Tibial nerve (tissue), 4 donors: ENCODE measurements around the gene RAB18. TPM values are rescaled to one million over a fixed set of nuclear protein-coding genes. Genes with fewer than 3 reads are reported as not detected.

ENCODE experiments used
- DNase-seq, 2 donors: peaks; one replicate each; pipeline ENCODE4 v3.0.0-alpha.2; 2019; ENCODE audit warnings: low spot score in 2 of 2
- H3K27ac ChIP-seq, 4 donors: fragments of 200-600 bp; sonication (generic) in 3 of 4; one replicate each; pipeline ENCODE4 v1.5.1; 2017 to 2019; ENCODE audit warnings: mild to moderate bottlenecking in 1 of 4
- H3K27me3 ChIP-seq, 2 donors: fragments of 200-600 bp; sonication (generic) in 1 of 2; one replicate each; pipeline versions ENCODE4 v1.5.1 to v1.6.0; 2017 to 2019
- H3K36me3 ChIP-seq, 3 donors: fragments of 200-600 bp; sonication (generic); one replicate each; pipeline ENCODE4 v1.5.1; 2018 to 2019
- H3K4me1 ChIP-seq, 4 donors: fragments of 200-600 bp; sonication (generic) in 3 of 4; one replicate each; pipeline ENCODE4 v1.5.1; 2017 to 2019
- H3K4me3 ChIP-seq, 4 donors: fragments of 200-600 bp; sonication (generic) in 3 of 4; one replicate each; pipeline ENCODE4 v1.5.1; 2017 to 2019; ENCODE audit warnings: mild to moderate bottlenecking in 1 of 4, moderate library complexity in 1 of 4
- H3K9me3 ChIP-seq, 4 donors: fragments of 200-600 bp; sonication (generic) in 3 of 4; one replicate each; pipeline ENCODE4 v1.5.1; 2017 to 2019
- EP300 ChIP-seq, 2 donors: sonication (generic); formaldehyde crosslinking; IDR thresholded peaks; one replicate each; pipeline ENCODE4 v1.6.1; 2017; ENCODE audit warnings: antibody characterized with exemption in 2 of 2, mild to moderate bottlenecking in 1 of 2
- POLR2A ChIP-seq, 2 donors: fragments of 450-650 bp; IDR thresholded peaks; one replicate each; pipeline ENCODE4 v1.6.1; 2017; ENCODE audit warnings: antibody characterized with exemption in 2 of 2, mild to moderate bottlenecking in 2 of 2, moderate library complexity in 2 of 2
- WGBS, 2 donors: methylation state at CpG; one replicate each; pipeline ENCODE4 v1.1.5; 2018; 5-methylcytosine and 5-hydroxymethylcytosine counted together
- total RNA-seq, 4 donors: library from RNA; depleted of rRNA; stranded (reverse); fragments of >200 nt; gene quantifications; one replicate each; pipeline ENCODE4 v1.1.0, GENCODE V29; 2016
- TF ChIP-seq, protein P1 (sequence below), 5 experiments: fragments of 200-600 bp in 3 of 5; fragments of 450-650 bp in 2 of 5; sonication (generic) in 3 of 5; IDR thresholded peaks; one replicate each; pipeline ENCODE4 v1.5.1; 2016 to 2019; ENCODE audit warnings: antibody characterized with exemption in 5 of 5, mild to moderate bottlenecking in 3 of 5, moderate library complexity in 2 of 5

Gene RAB18
- total RNA-seq, 4 donors from 2014 or later: 20.7 to 33.3 (median 23.2) TPM

DNA sequence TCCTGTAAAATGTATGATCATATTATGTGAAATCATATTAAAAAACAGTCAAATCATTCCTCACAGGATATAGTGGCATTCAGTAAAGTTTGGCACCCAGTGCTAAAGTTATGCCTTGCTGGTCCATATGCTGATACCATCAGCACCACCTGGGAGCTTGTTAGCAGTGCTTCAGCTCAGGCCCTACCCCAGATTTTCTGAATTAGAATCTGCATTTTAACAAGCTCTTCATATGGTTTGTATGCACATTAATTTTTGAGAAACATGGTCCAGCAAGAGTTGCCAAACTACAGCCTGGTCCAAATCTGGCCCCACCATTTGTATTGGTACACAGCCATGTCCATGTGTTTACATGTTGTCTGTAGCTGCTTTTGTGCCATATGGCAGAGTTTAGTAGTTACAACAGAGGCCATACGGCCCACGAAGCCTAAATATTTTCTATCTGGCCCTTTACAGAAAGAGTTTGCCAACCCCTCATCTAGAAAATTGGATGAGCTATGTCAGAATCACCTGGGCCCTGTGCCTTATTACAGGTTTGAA is 30.1 kb downstream of the RAB18 start:
- Histone ChIP-seq H3K27ac (no peak overlapping the region), H3K9me3 (no peaks in the 10 kb centered on the region), H3K4me1 (peaks cover 0 to 7% (median 0%) of the 10 kb centered on the region in 4 donors), H3K36me3 (peaks cover 0 to 44% (median 3%) of the 10 kb centered on the region in 3 donors), H3K27me3 (no peaks in the 10 kb centered on the region), H3K4me3 (no peak overlapping the region)
- DNase-seq: no peak
- TF ChIP-seq, protein P1, sequence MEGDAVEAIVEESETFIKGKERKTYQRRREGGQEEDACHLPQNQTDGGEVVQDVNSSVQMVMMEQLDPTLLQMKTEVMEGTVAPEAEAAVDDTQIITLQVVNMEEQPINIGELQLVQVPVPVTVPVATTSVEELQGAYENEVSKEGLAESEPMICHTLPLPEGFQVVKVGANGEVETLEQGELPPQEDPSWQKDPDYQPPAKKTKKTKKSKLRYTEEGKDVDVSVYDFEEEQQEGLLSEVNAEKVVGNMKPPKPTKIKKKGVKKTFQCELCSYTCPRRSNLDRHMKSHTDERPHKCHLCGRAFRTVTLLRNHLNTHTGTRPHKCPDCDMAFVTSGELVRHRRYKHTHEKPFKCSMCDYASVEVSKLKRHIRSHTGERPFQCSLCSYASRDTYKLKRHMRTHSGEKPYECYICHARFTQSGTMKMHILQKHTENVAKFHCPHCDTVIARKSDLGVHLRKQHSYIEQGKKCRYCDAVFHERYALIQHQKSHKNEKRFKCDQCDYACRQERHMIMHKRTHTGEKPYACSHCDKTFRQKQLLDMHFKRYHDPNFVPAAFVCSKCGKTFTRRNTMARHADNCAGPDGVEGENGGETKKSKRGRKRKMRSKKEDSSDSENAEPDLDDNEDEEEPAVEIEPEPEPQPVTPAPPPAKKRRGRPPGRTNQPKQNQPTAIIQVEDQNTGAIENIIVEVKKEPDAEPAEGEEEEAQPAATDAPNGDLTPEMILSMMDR (IDR thresholded peaks at IDR 0.05): no peak
- TF ChIP-seq EP300 (IDR thresholded peaks at IDR 0.05) (no peak), POLR2A (IDR thresholded peaks at IDR 0.05) (no peak)
- WGBS, 2 donors: 96 to 100% methylated on average over 2 of the region's 2 CpGs

DNA sequence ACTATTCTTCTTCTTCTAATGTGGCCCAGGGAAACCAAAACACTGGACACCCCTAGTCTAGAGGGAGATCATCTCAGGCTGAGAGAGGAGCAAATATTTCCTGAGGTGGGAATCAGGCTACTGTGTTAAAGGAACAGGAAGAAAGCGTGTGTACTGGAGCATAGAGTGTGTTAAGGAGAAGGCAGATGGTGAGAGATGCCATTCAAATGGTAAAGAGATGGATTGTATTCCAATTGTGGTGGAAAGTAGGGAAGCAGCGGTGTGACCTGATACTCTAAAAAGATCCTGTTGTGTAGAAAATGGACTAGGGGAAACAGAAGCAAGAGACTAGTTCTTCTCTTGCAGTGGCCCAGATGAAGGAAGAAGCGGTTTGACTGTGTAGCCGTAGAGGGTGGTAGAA is 31.2 kb downstream of the RAB18 start:
- Histone ChIP-seq H3K9me3 (no peaks in the 10 kb centered on the region), H3K4me1 (no peaks in the 10 kb centered on the region), H3K4me3 (no peak overlapping the region), H3K27me3 (no peaks in the 10 kb centered on the region), H3K36me3 (peaks cover 0 to 44% (median 3%) of the 10 kb centered on the region in 3 donors), H3K27ac (no peak overlapping the region)
- DNase-seq: no peak
- 97% methylated on average over 4 of the region's 4 CpGs for WGBS, 2 donors
- TF ChIP-seq, protein P1 (IDR thresholded peaks at IDR 0.05): no peak
- no peak for TF ChIP-seq POLR2A (IDR thresholded peaks at IDR 0.05)
- no peak for TF ChIP-seq EP300 (IDR thresholded peaks at IDR 0.05)

DNA sequence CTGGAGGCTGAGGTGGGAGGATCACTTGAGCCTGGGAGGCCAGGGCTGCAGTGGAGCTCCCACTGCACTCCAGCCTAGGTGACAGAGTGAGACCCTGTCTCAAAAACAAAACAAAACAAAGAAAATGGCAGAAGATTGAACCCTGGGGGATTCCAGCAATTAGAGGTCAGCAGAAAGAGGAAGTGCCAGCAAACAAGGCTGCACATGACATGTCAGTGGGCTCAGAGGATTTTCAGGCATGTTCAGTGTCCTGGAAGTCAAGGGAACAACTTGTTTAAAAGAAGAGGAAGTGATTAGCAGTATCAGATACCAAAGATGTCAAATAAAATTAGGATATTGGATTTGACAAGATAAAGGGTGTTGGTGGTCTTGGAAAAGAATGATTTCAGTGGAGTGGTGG is 32.3 kb downstream of the RAB18 start:
- no peaks in the 10 kb centered on the region for H3K27me3 ChIP-seq
- DNase-seq: no peak
- no peaks in the 10 kb centered on the region for H3K4me1 ChIP-seq
- H3K27ac ChIP-seq: no peak overlapping the region
- no peak for TF ChIP-seq EP300 (IDR thresholded peaks at IDR 0.05)
- TF ChIP-seq, protein P1 (IDR thresholded peaks at IDR 0.05): no peak
- no peak for TF ChIP-seq POLR2A (IDR thresholded peaks at IDR 0.05)
- H3K4me3 ChIP-seq: no peak overlapping the region
- H3K36me3 ChIP-seq: peaks cover 0 to 50% (median 3%) of the 10 kb centered on the region in 3 donors
- no peaks in the 10 kb centered on the region for H3K9me3 ChIP-seq

DNA sequence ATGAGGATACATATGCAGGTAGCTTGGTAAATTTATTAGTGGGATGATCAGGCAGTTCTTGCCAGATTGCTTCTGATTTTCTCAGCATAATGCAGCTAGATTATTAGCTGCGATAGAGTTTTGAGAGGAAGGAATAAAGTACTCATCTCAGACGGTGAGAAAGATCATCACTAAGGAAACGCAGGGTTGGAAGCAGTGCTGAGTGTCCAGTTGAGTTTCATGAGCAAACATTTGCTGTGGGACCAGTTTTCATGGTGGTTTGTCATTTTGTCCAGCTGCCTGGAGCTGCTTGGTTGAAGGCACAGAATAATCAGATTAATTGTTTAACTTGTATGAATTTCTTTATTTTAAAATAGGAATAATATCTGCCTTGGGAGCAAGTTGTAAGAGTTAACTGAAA is 33.1 kb downstream of the RAB18 start:
- Histone ChIP-seq H3K4me3 (no peak overlapping the region), H3K4me1 (no peaks in the 10 kb centered on the region), H3K36me3 (peaks cover 0 to 56% (median 3%) of the 10 kb centered on the region in 3 donors), H3K27me3 (no peaks in the 10 kb centered on the region), H3K27ac (no peak overlapping the region), H3K9me3 (no peaks in the 10 kb centered on the region)
- no peak for DNase-seq
- TF ChIP-seq, protein P1 (IDR thresholded peaks at IDR 0.05): no peak
- TF ChIP-seq EP300 (IDR thresholded peaks at IDR 0.05) (no peak), POLR2A (IDR thresholded peaks at IDR 0.05) (no peak)
- WGBS, 2 donors: 68 to 80% methylated on average over 3 of the region's 3 CpGs

DNA sequence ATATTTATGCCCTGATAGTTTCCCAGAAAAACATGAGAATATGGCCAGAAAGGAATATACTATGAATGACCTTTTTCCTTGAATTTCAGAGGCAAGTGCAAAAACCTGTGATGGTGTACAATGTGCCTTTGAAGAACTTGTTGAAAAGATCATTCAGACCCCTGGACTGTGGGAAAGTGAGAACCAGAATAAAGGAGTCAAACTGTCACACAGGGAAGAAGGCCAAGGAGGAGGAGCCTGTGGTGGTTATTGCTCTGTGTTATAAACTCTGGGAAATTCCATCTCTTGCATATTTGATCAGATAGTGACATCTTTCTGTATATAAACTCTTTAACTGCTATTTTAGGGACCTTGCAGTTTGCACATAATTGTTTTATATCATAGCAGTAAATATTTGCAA is 33.7 kb downstream of the RAB18 start:
- no peaks in the 10 kb centered on the region for H3K27me3 ChIP-seq
- no peaks in the 10 kb centered on the region for H3K9me3 ChIP-seq
- no peak overlapping the region for H3K27ac ChIP-seq
- peaks cover 0 to 60% (median 7%) of the 10 kb centered on the region in 3 donors for H3K36me3 ChIP-seq
- DNase-seq: no peak
- H3K4me1 ChIP-seq: no peaks in the 10 kb centered on the region
- H3K4me3 ChIP-seq: no peak overlapping the region
- TF ChIP-seq EP300 (IDR thresholded peaks at IDR 0.05): no peak
- TF ChIP-seq, protein P1 (IDR thresholded peaks at IDR 0.05): no peak
- no peak for TF ChIP-seq POLR2A (IDR thresholded peaks at IDR 0.05)
